Endothelial cell of umbilical vein (primary cell): Measurements from ENCODE around the gene TMEM120A. TPM values are rescaled to one million over a fixed set of nuclear protein-coding genes. Genes with fewer than 3 reads are reported as not detected.

ENCODE experiments used
- BruUV-seq: library from RNA; stranded (reverse); fragments of 400-500 nt; replicated peaks from 2 replicates; lab custom pipeline; 2021; lab: Mats Ljungman, UMichigan
- CTCF ChIA-PET: fragments of 300-600, 350-600 bp; sonication (Branson Sonifier 250); formaldehyde crosslinking; loops from one replicate; lab custom pipeline; 2021; ENCODE audit warnings: antibody characterized with exemption, inconsistent platforms; lab: Charles Lee
- POLR2A ChIA-PET: fragments of 300-600, 350-600 bp; sonication (Branson Sonifier 250); formaldehyde crosslinking; loops from one replicate; lab custom pipeline; 2021; ENCODE audit warnings: antibody characterized with exemption, inconsistent platforms; lab: Charles Lee
- DNase-seq: peaks from one replicate; pipeline ENCODE4 v3.0.0-alpha.2; 2011; ENCODE audit warnings: low read depth, low spot score
- FAIRE-seq: peaks from 2 replicates; lab custom pipeline; 2011; peaks lifted over from hg19 to GRCh38; lab: Jason Lieb, UNC
- H2AFZ ChIP-seq: 2 replicates; pipeline ENCODE4 v1.6.0; 2012; ENCODE audit warnings: low read depth, low read length, control low read depth, inconsistent platforms
- H3K27ac ChIP-seq: 2 replicates; pipeline ENCODE4 v1.5.1; 2011; ENCODE audit warnings: low read depth, mild to moderate bottlenecking, control low read depth, low read length, moderate library complexity; ENCODE audit not compliant: insufficient read depth
- H3K27me3 ChIP-seq, 2 experiments: 2 replicates each; pipeline versions ENCODE4 v1.6.0 to v1.6.1; 2011; ENCODE audit warnings: low read length in 2 of 2, mixed read lengths in 1 of 2; ENCODE audit not compliant: control insufficient read depth in 2 of 2, insufficient read depth in 2 of 2
- H3K36me3 ChIP-seq, 2 experiments: 2 replicates in 1 of 2; 3 replicates in 1 of 2; pipeline ENCODE4 v1.5.1; 2011; ENCODE audit warnings: low read length in 2 of 2, mild to moderate bottlenecking in 1 of 2, moderate library complexity in 1 of 2; ENCODE audit not compliant: control insufficient read depth in 2 of 2, insufficient read depth in 2 of 2; ENCODE audit errors: extremely low read depth in 1 of 2
- H3K4me1 ChIP-seq: 3 replicates; pipeline ENCODE4 v1.5.1; 2011; ENCODE audit warnings: mild to moderate bottlenecking, low read length; ENCODE audit not compliant: control insufficient read depth, insufficient read depth; ENCODE audit errors: extremely low read depth
- H3K4me2 ChIP-seq: 2 replicates; pipeline ENCODE4 v1.6.1; 2011; ENCODE audit warnings: low read length, control low read depth, mixed read lengths; ENCODE audit not compliant: insufficient read depth
- H3K4me3 ChIP-seq, 3 experiments: fragments of 200-600 bp in 1 of 3; sonication (generic), shearing (Covaris generic) in 1 of 3; replicated peaks in 1 of 3; 2 replicates each; pipeline ENCODE4 v1.5.1; 2011 to 2016; ENCODE audit warnings: control low read depth in 3 of 3, low read length in 3 of 3, mild to moderate bottlenecking in 2 of 3, inconsistent platforms in 1 of 3, low read depth in 1 of 3, moderate library complexity in 1 of 3; ENCODE audit not compliant: insufficient read depth in 1 of 3
- H3K79me2 ChIP-seq: 2 replicates; pipeline ENCODE4 v1.6.0; 2012; ENCODE audit warnings: low read length, inconsistent platforms; ENCODE audit not compliant: control insufficient read depth, insufficient read depth
- H3K9ac ChIP-seq: replicated peaks from 2 replicates; pipeline ENCODE3; 2011; ENCODE audit warnings: low read length, control low read depth; ENCODE audit not compliant: insufficient read depth; ENCODE audit errors: extremely low read depth
- H3K9me1 ChIP-seq: replicated peaks from 3 replicates; pipeline ENCODE4 v1.6.0; 2011; ENCODE audit warnings: mild to moderate bottlenecking, low read length; ENCODE audit not compliant: control insufficient read depth, insufficient read depth; ENCODE audit errors: extremely low read depth
- H3K9me3 ChIP-seq: replicated peaks from 2 replicates; pipeline ENCODE4 v1.5.1; 2012; ENCODE audit warnings: low read length, inconsistent platforms; ENCODE audit not compliant: control insufficient read depth, insufficient read depth
- H4K20me1 ChIP-seq: replicated peaks from 2 replicates; pipeline ENCODE3; 2011; ENCODE audit warnings: mild to moderate bottlenecking, low read length; ENCODE audit not compliant: control insufficient read depth, insufficient read depth; ENCODE audit errors: extremely low read depth
- CTCF ChIP-seq, 2 donors: IDR thresholded peaks; 1 replicate in 1 of 2; 2 replicates in 1 of 2; pipeline ENCODE4 v1.5.1; 2011; ENCODE audit warnings: low read length in 2 of 2, mild to moderate bottlenecking in 2 of 2, moderate library complexity in 2 of 2, control low read depth in 1 of 2, inconsistent platforms in 1 of 2, low read depth in 1 of 2; ENCODE audit not compliant: insufficient read depth in 1 of 2; ENCODE audit errors: extremely low read depth in 1 of 2
- EZH2 ChIP-seq: IDR thresholded peaks from 2 replicates; pipeline ENCODE4 v1.6.1; 2012; ENCODE audit warnings: borderline replicate concordance, low read depth, mild to moderate bottlenecking, moderate library complexity, low read length, inconsistent platforms; ENCODE audit not compliant: severe bottlenecking
- FOS ChIP-seq: IDR thresholded peaks from 2 replicates; pipeline ENCODE4 v1.6.1; 2011; ENCODE audit warnings: mild to moderate bottlenecking, low read length, moderate library complexity, borderline replicate concordance; ENCODE audit not compliant: insufficient read depth
- GATA2 ChIP-seq: IDR thresholded peaks from 2 replicates; pipeline ENCODE4 v1.7.0; 2011; ENCODE audit warnings: low read depth, mild to moderate bottlenecking, moderate library complexity, mixed read lengths, low read length; ENCODE audit not compliant: insufficient read length, insufficient read depth
- JUN ChIP-seq: IDR thresholded peaks from 2 replicates; pipeline ENCODE4 v1.6.1; 2011; ENCODE audit warnings: borderline replicate concordance, low read depth; ENCODE audit not compliant: insufficient read length, insufficient read depth
- MAX ChIP-seq: IDR thresholded peaks from 2 replicates; pipeline ENCODE4 v1.6.1; 2011; ENCODE audit not compliant: insufficient read depth, insufficient read length
- MYC ChIP-seq: IDR thresholded peaks from one replicate; pipeline ENCODE4 v1.6.1; 2011; ENCODE audit warnings: mild to moderate bottlenecking, low read depth, low read length
- POLR2A ChIP-seq: IDR thresholded peaks from 2 replicates; pipeline ENCODE4 v1.6.1; 2012; ENCODE audit warnings: low read depth, mild to moderate bottlenecking, control low read depth, low read length
- POLR2AphosphoS5 ChIP-seq: IDR thresholded peaks from 2 replicates; pipeline ENCODE4 v1.6.1; 2012; ENCODE audit warnings: low read depth, mild to moderate bottlenecking, control low read depth, low read length, moderate library complexity; ENCODE audit not compliant: insufficient read depth
- dilution Hi-C: fragments of 300-500 bp; cut with MboI; formaldehyde crosslinking; loops from one replicate; pipeline ENCODE4 v1.15.0; 2019; ENCODE audit warnings: low sequenced_read_pairs; ENCODE audit not compliant: extremely low pct_ligation_motif_present
- intact Hi-C: fragments of 100-400 bp; cut with micrococcal nuclease; formaldehyde crosslinking; loops from one replicate; pipeline ENCODE4 v1.10.0; 2022
- polyA plus RNA-seq, 4 experiments: library from polyadenylated mRNA; depleted of rRNA in 3 of 4; stranded (reverse) in 3 of 4; unstranded in 1 of 4; fragments of >200 nt; gene quantifications; 2 replicates each; pipeline versions ENCODE4 v1.2.1 to v1.2.3, GENCODE V29; 2011 to 2012; ENCODE audit warnings: missing spikeins in 1 of 4
- total RNA-seq: library from RNA; stranded (reverse); gene quantifications from 2 replicates; pipeline ENCODE4 v1.2.3, GENCODE V29; 2021

TMEM120A gene
- total and polyA plus RNA-seq, 2 donors (not counting 3 experiments of a cell fraction or from before 2014, with no cell fraction given), result 38.6 to 133 TPM

DNA sequence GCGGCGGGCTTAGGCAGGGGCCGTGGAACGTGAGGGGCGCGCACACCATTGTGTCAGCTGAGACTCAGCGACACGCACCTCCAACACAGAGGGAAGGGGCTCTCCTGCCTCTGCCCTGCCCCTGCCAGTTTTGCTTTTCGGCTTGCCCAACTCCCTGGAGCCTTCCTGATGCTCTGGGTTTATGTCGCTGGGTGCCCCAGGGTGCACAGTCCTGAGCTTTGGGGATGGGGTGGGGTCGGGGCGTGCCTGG lies 13.3 kb downstream of the TMEM120A start:
- POLR2A ChIA-PET, result no interaction called here
- DNase-seq, result no peak
- no peak for TF ChIP-seq POLR2A
- no peak for TF ChIP-seq POLR2AphosphoS5
- TF ChIP-seq JUN, result no peak
- TF ChIP-seq EZH2, result no peak
- no peak for TF ChIP-seq GATA2
- no peak for TF ChIP-seq MAX
- CTCF ChIA-PET, result no interaction called here
- Histone ChIP-seq H3K79me2 (no peaks in the 10 kb centered on the region), H3K9me3 (no peaks in the 10 kb centered on the region), H3K4me1 (no peaks in the 10 kb centered on the region), H4K20me1 (no peaks in the 10 kb centered on the region), H3K4me3 (no peak overlapping the region), H3K36me3 (peaks cover 9 to 43% of the 10 kb centered on the region in 2 experiments), H3K27me3 (no peaks in the 10 kb centered on the region), H3K27ac (no peak overlapping the region), H3K9me1 (no peaks in the 10 kb centered on the region), H2AFZ (no peak overlapping the region), H3K4me2 (no peak overlapping the region), H3K9ac (no peak overlapping the region)
- dilution Hi-C loops (no loop called here), intact Hi-C loops (no loop called here)
- FAIRE-seq, result no peak
- no TSS peak for BruUV-seq

GRCh38 chr7:75980430-75981202 lies 13.8 kb downstream of the TMEM120A start:
- H3K4me3 ChIP-seq, result no peak overlapping the region
- ChIA-PET POLR2A (no interaction called here), CTCF (no interaction called here)
- no peak overlapping the region for H3K9ac ChIP-seq
- H3K27me3 ChIP-seq, result no peaks in the 10 kb centered on the region
- H3K4me2 ChIP-seq, result no peak overlapping the region
- intact Hi-C loops (no loop called here), dilution Hi-C loops (no loop called here)
- no TSS peak for BruUV-seq
- H3K9me1 ChIP-seq, result no peaks in the 10 kb centered on the region
- H3K9me3 ChIP-seq, result no peaks in the 10 kb centered on the region
- no peak overlapping the region for H2AFZ ChIP-seq
- no peak for TF ChIP-seq MYC
- TF ChIP-seq POLR2AphosphoS5, result no peak
- no peak for TF ChIP-seq GATA2
- no peak for TF ChIP-seq MAX
- TF ChIP-seq FOS, result no peak
- TF ChIP-seq EZH2, result no peak
- no peak for TF ChIP-seq JUN
- TF ChIP-seq CTCF (IDR thresholded peaks at IDR 0.05; ENCODE audit: extremely low read depth in 1 of 2, insufficient read depth in 1 of 2, low read depth in 1 of 2, low read length in 2 of 2), result no peak
- TF ChIP-seq POLR2A, result no peak
- no peak overlapping the region for H3K27ac ChIP-seq
- FAIRE-seq, result no peak
- no peak for DNase-seq
- H3K4me1 ChIP-seq, result no peaks in the 10 kb centered on the region
- H4K20me1 ChIP-seq, result no peaks in the 10 kb centered on the region
- no peaks in the 10 kb centered on the region for H3K79me2 ChIP-seq
- H3K36me3 ChIP-seq, result peaks cover 9 to 38% of the 10 kb centered on the region in 2 experiments
